ENCODE data around the gene BICDL2.

The BICDL2 gene

DNA sequence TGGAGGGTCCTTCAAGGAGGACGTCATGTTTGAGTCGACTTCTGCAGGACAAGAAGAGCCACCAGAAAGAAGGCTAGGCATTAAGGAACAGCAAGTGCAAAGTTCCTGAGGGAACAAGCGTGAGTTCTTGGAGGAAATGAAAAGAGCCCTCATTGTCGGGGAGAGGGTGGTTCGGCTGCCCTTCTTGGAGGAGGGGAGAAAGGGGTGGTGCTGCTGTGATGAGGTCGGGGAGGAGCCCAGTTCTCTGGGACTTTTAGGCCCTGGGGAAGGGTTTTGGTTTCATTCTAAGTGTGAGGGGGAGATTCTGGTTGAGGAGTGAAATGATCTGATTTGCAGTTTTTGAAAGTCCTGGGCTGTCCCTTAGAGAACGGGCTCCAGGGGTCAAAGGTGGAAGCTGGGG lies 4.1 kb downstream of the BICDL2 start:
- peak; percentile 62 for DNase-seq (ENCODE audit: low read depth)
- TF ChIP-seq, protein P1, sequence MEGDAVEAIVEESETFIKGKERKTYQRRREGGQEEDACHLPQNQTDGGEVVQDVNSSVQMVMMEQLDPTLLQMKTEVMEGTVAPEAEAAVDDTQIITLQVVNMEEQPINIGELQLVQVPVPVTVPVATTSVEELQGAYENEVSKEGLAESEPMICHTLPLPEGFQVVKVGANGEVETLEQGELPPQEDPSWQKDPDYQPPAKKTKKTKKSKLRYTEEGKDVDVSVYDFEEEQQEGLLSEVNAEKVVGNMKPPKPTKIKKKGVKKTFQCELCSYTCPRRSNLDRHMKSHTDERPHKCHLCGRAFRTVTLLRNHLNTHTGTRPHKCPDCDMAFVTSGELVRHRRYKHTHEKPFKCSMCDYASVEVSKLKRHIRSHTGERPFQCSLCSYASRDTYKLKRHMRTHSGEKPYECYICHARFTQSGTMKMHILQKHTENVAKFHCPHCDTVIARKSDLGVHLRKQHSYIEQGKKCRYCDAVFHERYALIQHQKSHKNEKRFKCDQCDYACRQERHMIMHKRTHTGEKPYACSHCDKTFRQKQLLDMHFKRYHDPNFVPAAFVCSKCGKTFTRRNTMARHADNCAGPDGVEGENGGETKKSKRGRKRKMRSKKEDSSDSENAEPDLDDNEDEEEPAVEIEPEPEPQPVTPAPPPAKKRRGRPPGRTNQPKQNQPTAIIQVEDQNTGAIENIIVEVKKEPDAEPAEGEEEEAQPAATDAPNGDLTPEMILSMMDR (IDR thresholded peaks at IDR 0.05; ENCODE audit: insufficient read depth, low read depth, low read length, missing control alignments), result no peak
- no peak overlapping the region for H3K4me3 ChIP-seq (ENCODE audit: low read depth, low read length)

DNA sequence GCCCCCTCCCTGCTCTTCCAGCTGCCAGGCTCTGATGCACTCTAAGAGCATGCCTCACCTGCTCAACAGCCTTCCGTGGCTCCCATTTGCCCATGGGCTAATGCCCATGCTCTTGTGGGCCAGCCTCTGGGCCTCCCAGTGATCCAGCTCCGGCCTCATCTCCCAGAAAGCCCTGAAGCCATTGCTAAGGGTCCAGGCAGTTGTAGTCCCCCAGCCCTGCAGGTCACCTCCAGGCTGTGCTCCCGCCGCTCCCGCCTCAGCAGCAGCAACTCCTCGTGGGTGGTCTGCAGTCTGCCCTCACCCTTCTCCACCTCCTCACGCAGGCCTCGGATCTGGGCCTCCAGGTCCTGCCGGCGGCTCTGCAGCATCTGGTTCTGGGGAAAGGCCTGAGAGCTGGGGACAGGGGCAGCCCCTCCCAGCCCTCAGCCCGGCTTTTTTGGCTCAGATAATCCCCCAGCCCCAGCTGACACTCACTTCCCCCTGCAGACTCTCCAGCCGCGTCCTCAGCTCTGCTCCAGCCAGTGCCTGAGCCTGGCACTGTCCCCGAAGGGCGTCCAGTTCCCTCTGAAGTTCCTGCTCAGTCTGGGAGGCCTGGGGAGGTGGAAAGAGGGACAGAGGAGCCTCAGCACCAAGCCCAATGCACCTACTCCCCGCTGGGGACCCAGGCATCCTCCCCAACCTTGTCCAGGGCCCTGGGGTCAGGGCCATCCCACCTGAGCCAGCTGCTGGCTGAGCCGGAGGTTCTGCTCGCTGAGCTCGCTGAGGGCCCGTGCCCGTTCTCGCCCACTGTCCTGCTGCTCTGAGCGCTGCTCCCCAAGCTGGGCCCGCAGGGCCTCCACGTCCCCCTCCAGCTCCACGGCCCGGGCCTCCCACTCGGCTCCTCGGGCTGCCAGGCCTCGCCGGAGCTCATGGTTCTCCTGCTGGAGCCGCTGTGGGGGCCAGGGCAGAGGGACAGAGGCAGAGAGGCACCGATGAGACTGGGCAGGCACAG lies 6.2 kb downstream of the BICDL2 start:
- no peak overlapping the region for H3K4me3 ChIP-seq (ENCODE audit: low read depth, low read length)
- no peak for DNase-seq (ENCODE audit: low read depth)
- TF ChIP-seq, protein P1 (IDR thresholded peaks at IDR 0.05; ENCODE audit: insufficient read depth, low read depth, low read length, missing control alignments), result no peak

DNA sequence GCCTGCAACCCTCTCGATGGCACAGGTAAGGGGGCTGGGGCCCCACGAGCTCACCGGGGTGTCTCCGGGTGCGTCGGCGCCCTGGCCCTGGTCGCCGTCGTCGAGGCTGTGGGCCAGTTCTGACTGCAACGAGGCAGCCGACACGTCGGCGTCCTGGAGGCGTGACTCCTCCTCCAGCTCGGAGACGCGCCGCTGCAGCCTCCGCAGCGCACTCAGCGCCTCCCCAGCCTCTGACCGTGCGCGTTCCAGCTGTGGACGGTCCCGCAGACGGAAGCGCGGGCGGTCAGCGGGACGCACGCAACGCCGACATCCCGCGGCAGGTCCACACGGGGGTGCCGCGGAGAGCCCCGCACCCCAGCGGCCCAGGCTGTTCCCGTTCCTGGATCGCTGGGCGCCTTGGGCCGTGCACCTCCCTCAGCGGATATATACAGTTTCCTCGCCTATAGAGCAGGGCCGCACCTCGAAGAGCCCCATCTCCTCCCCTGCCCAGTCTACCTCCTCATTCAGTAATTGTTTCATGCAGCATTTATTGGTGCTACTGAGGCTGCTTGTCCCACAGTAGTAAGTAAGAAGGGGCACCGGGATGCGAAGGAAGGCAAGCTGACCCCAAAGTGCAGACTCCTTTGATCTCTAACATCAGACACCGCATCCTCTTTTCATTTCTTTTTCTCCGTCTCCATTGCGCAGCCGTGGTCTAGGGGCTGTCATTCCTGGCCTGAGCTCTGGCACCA lies 7.1 kb downstream of the BICDL2 start:
- TF ChIP-seq, protein P1 (IDR thresholded peaks at IDR 0.05; ENCODE audit: insufficient read depth, low read depth, low read length, missing control alignments), result no peak
- DNase-seq (ENCODE audit: low read depth), result no peak
- H3K4me3 ChIP-seq (ENCODE audit: low read depth, low read length), result peak overlapping the region; percentile 26

GRCh38 chr16:3028716-3029319 lies 7.9 kb downstream of the BICDL2 start:
- TF ChIP-seq, protein P1 (IDR thresholded peaks at IDR 0.05; ENCODE audit: insufficient read depth, low read depth, low read length, missing control alignments), result no peak
- H3K4me3 ChIP-seq (ENCODE audit: low read depth, low read length), result peak overlapping the region; percentile 26
- DNase-seq (ENCODE audit: low read depth), result no peak

DNA sequence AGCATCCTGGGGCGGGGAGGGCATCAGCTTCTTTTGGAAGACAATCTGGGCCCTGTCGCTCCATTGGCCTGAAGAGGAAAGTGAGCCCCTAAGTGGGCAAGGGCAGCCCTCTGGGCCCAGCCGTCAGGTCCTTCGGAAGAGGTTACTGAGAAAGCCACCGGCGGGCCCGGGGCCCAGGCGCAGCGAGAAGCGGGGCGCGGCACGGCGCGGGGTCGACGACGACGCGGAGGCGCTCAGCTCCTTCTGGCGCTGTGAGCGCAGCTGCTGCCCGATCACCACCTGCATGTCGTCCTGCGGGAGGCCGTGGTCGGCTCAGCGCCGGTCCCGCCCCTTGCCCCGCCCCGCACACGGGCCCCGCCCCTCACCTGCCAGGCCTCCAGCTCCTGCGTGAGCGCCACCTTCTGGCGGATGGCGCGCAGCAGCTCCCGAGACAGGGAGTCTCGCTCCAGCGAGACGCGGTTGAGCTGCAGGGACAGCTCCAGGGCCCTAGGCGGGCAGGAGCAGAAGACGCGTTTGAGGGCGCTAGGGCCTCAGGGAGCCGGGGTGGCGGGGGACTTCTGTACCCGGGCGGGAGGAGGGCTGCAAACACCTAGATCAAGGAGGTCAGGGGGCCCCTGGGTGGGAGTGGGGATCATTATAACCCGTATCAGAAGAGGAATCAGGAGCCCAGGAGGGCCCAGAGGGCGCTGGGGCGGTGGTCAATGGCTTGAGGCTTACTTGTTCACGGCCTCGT lies 8.6 kb downstream of the BICDL2 start:
- peak; percentile 91 for DNase-seq (ENCODE audit: low read depth)
- TF ChIP-seq, protein P1 (IDR thresholded peaks at IDR 0.05; ENCODE audit: insufficient read depth, low read depth, low read length, missing control alignments), result peak; percentile 83
- H3K4me3 ChIP-seq (ENCODE audit: low read depth, low read length), result no peak overlapping the region

- H3K4me3 ChIP-seq (ENCODE audit: low read depth, low read length), result no peak overlapping the region
- DNase-seq (ENCODE audit: low read depth), result no peak
- TF ChIP-seq, protein P1 (IDR thresholded peaks at IDR 0.05; ENCODE audit: insufficient read depth, low read depth, low read length, missing control alignments), result no peak
Observed at GRCh38 chr16:3027489-3027795, 9.3 kb downstream of the BICDL2 start.

Data from GM12865 (cell line).